GM19099 (cell line): ENCODE results near the gene TMEM179.

Experiments
- POLR2A ChIP-seq: IDR thresholded peaks from 3 replicates; pipeline ENCODE4 v1.6.1; 2011; ENCODE audit warnings: low read depth; ENCODE audit not compliant: insufficient read length; ENCODE audit errors: extremely low read depth

The TMEM179 gene

DNA sequence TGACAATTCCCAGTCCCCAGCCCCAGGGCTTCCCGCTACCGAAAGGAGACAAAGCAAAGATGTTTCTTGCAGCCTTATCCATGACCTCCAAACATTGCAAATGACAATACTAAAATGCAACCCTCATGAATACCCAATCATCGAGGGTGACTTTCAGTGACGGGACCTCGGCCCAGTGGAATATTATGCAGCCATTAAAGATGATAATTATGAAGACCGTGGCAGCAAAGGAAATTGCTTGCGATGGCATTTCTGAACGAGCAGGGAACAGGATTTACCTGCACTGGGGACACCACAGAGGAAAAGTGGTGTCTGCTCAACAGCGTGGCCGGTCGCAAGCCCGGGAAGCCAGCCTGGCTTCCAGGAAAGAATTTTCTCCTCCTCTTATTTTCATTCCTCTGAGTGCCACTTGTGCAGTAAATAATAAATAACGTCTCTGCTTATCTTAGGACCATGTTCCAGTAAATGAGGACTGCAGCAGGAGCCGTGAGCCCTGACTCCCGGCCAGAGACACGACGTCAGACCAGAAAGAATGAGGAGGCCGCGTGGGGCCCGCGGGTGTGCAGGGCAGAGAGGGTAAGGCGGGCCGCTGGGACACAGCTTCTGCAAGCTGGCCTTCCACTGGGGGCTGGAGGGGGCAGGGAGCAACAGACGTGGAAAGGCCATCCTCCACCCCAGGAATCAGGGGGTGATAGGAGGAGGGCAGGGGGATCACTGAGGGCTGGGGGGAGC lies 18.4 kb downstream of the TMEM179 start:
- TF ChIP-seq POLR2A = no peak

DNA sequence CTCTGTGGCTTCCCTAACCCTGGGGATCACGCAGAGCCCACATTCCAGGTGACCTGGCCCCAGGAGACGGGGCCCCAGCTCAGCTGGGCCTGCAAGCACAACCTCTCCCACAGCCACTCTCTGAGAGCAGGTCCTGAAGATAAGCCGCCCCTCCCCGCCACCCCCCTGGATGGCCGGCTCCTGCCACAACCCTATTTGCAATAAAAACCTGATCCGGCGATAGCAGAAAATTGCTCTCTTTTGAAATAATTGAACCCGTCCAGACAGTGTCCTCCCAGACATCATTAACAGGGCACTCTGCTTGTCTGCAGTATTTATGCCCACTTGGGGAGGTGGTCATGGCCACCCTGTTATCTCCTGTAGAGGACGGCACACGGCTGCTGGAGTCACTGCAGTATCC lies 20.0 kb downstream of the TMEM179 start:
- TF ChIP-seq POLR2A = no peak

- TF ChIP-seq POLR2A = no peak
These were observed 20.9 kb downstream of the TMEM179 start for GRCh38 chr14:104583424-104584306.

DNA sequence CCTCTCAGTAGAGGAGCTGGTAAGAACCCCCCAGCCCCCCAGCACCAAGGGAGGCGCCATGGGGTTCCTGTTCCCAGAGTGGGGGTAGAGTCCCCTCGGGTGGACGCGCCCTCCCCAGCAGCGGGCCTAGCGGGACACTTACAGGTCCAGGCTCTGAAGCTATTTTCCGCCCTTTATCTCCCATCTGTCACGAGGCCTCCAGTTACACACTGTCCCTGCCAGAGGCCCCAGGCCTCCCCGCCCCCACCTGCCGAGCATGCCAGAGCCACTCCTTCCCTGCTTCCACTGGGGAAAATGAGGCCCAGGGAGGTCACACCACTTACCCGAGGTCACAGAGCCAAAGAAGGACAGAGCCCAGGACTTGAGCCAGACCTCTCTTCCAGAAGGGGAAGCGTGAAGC lies 21.9 kb downstream of the TMEM179 start:
- TF ChIP-seq POLR2A = no peak

GRCh38 chr14:104582005-104582404 lies 22.6 kb downstream of the TMEM179 start:
- TF ChIP-seq POLR2A = no peak

- TF ChIP-seq POLR2A = no peak
These were observed 23.1 kb downstream of the TMEM179 start for GRCh38 chr14:104581521-104581920.

GRCh38 chr14:104580961-104581360 lies 23.6 kb downstream of the TMEM179 start:
- no peak for TF ChIP-seq POLR2A

GRCh38 chr14:104579507-104579906 lies 25.1 kb downstream of the TMEM179 start, which contains the start of gene C14orf180:
Gene C14orf180, plus strand, starts transcription at chr14:104579764. Its CDS starts 6,667 bp downstream, at chr14:104586431.
- TF ChIP-seq POLR2A = no peak

- TF ChIP-seq POLR2A = no peak
These were observed 26.3 kb downstream of the TMEM179 start for GRCh38 chr14:104578321-104578720.

DNA sequence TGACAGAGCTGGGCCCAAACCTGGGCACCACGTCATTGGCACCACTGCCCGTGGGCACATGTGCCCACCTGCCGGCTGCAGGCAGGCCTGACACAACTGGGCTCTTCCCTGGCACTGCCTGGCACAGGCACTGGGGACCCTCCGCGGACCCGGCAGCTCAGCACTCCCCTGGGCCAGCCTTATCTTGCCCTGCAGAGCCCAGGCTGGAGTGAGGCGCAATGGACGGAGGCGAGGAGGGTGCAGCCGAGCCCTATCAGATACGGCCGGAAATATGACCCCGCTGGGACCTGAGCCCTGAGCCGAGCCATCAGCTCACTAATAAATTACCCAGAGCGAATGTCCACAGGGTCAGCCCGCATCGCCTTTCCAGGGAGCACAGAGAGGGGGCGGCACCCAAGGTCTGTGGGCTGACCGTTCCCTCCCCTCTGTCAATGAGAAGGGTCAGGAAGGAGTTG lies 26.7 kb downstream of the TMEM179 start:
- TF ChIP-seq POLR2A = no peak

DNA sequence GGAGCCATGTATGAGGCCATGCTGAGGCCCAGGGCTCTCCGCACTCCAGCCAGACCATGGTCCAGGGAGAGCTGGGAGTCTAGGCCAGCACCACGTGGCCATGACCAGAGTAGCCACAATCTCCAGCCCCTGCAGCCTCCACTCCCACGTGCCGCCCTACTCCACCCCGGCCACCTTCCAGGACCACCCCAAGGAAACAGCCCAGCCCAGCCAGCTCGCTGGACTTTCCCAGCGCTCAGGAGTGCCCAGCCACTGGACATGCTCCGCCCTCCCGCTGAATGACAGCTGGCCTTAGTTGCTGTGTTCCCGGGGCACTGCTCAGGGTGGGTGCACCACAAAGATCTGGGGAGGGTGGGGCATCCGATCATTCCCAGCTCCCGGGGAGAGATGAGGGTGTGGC lies 27.1 kb downstream of the TMEM179 start:
- no peak for TF ChIP-seq POLR2A

- TF ChIP-seq POLR2A = no peak
These were observed 27.6 kb downstream of the TMEM179 start for GRCh38 chr14:104576970-104577332.

GRCh38 chr14:104576232-104576969 lies 28.2 kb downstream of the TMEM179 start:
- TF ChIP-seq POLR2A = no peak

DNA sequence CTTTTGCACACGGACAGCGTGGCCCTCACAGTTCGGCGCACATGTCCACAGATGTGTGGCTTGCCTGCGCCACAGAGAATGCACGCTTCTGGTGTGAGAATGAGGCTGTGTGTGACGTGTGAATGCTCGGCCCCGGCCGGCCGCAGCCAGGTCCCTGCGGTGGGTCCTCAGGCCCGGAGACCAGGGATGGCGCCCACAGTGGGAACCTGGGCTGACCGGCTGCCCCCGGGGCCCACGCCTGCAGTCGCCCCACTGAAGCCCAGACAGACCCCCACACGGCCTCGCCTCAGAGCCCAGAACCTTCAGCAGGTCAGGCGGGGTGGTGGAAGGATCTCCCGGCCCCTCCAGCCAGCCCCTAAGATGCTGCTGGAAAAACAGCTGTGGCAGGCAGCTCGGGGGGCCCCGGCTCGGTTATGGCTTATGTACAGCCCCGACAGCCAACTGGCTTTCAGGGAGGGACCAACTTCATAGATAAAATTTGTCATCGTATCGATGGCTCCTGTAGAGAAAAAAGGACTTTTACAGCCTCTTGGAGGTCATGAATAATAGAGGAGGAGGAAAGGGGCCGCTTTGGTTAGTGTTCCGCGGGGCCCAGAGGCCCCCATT lies 29.5 kb downstream of the TMEM179 start:
- TF ChIP-seq POLR2A = no peak

- no peak for TF ChIP-seq POLR2A
These were observed 30.0 kb downstream of the TMEM179 start for GRCh38 chr14:104574536-104574935.
